GM19328 (cell line): ENCODE measurements around the gene LITAF.

Source experiments
- ATAC-seq: cut with Tn5 transposase; IDR thresholded peaks from one replicate; pipeline ENCODE4 v1.9.1; 2021; ENCODE audit warnings: mild to moderate bottlenecking, moderate library complexity; ENCODE audit not compliant: unreplicated experiment

Gene LITAF

DNA sequence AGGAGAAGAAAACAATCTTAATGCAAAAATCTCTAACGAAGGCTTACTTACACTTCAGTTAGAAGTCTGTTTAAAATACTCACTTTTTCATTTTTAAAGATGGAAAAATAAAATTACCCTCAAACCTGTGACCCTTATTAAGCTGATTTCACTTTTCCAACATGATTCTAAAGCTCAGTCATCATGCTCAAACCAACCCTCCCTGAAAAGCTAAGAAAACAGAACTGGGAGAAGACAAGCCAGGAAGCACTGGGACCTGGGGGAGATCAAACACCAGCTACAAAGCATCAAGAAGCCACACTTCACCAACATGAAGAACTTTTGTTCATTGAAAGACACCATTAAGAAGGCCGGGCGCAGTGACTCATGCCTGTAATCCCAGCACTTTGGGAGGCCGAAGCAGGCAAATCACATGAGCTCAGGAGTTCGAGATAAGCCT lies 88.8 kb downstream of the LITAF start:
- ATAC-seq: no peak
